Measurements from ENCODE around the gene SNED1. TPM values are rescaled to one million over a fixed set of nuclear protein-coding genes. Genes with fewer than 3 reads are reported as not detected.

The SNED1 gene
- total and polyA plus RNA-seq, 3 experiments from 2014 or later, result 0.90 to 3.5 (median 1.8) TPM

GRCh38 chr2:241135737-241136136 lies 137.3 kb downstream of the SNED1 start:
- Mint-ChIP-seq H3K9me3 (no peaks in the 10 kb centered on the region), H3K27ac (peak overlapping the region in 2 of 8 donors; percentile 27 to 63), H3K36me3 (peaks cover 6 to 84% (median 18%) of the 10 kb centered on the region in 3 donors), H3K4me3 (no peak overlapping the region), H3K27me3 (no peaks in the 10 kb centered on the region), H3K4me1 (no peaks in the 10 kb centered on the region)
- POLR2A ChIA-PET, result interaction anchor here (1.0 to 1.1 kb wide), 2 partner anchors 15 to 25 kb away, joined by 3 read pairs; no protein-coding TSS in a partner anchor
- H3K4me1 ChIP-seq (ENCODE audit: insufficient read depth, low read length), result no peaks in the 10 kb centered on the region
- CTCF ChIA-PET, result interaction anchor here (1.1 to 2.3 kb wide), 2 partner anchors 10 to 14 kb away, joined by 3 to 10 read pairs; partner anchors contain the start of genes PASK and PPP1R7
- H3K9me3 ChIP-seq (ENCODE audit: low read length), result no peaks in the 10 kb centered on the region
- no peaks in the 10 kb centered on the region for H3K27me3 ChIP-seq (ENCODE audit: insufficient read depth, low read length, poor library complexity, severe bottlenecking)
- peaks cover 9% of the 10 kb centered on the region for H3K36me3 ChIP-seq (ENCODE audit: insufficient read depth, low read length)
- no peak for DNase-seq
- no peak overlapping the region for H3K4me3 ChIP-seq (ENCODE audit: low read length)
- H3K27ac ChIP-seq (ENCODE audit: low read depth, low read length), result no peak overlapping the region

GRCh38 chr2:241136191-241136590 lies 137.8 kb downstream of the SNED1 start:
- DNase-seq, result no peak
- H3K4me3 Mint-ChIP-seq, result no peak overlapping the region
- peak overlapping the region in 1 of 8 donors; percentile 71 for H3K27ac Mint-ChIP-seq
- ChIA-PET POLR2A (interaction anchor here (1.0 to 1.1 kb wide), 2 partner anchors 15 to 26 kb away, joined by 3 read pairs; no protein-coding TSS in a partner anchor), CTCF (interaction anchor here (1.1 to 2.3 kb wide), 2 partner anchors 9 to 14 kb away, joined by 3 to 10 read pairs; partner anchors contain the start of genes PASK and PPP1R7)
- Histone ChIP-seq H3K9me3 (ENCODE audit: low read length) (no peaks in the 10 kb centered on the region), H3K36me3 (ENCODE audit: insufficient read depth, low read length) (peaks cover 9% of the 10 kb centered on the region), H3K27ac (ENCODE audit: low read depth, low read length) (no peak overlapping the region), H3K4me1 (ENCODE audit: insufficient read depth, low read length) (no peaks in the 10 kb centered on the region), H3K27me3 (ENCODE audit: insufficient read depth, low read length, poor library complexity, severe bottlenecking) (no peaks in the 10 kb centered on the region), H3K4me3 (ENCODE audit: low read length) (no peak overlapping the region)
- H3K9me3 Mint-ChIP-seq, result no peaks in the 10 kb centered on the region
- H3K36me3 Mint-ChIP-seq, result peaks cover 7 to 86% (median 18%) of the 10 kb centered on the region in 3 donors
- H3K27me3 Mint-ChIP-seq, result no peaks in the 10 kb centered on the region
- H3K4me1 Mint-ChIP-seq, result no peaks in the 10 kb centered on the region

DNA sequence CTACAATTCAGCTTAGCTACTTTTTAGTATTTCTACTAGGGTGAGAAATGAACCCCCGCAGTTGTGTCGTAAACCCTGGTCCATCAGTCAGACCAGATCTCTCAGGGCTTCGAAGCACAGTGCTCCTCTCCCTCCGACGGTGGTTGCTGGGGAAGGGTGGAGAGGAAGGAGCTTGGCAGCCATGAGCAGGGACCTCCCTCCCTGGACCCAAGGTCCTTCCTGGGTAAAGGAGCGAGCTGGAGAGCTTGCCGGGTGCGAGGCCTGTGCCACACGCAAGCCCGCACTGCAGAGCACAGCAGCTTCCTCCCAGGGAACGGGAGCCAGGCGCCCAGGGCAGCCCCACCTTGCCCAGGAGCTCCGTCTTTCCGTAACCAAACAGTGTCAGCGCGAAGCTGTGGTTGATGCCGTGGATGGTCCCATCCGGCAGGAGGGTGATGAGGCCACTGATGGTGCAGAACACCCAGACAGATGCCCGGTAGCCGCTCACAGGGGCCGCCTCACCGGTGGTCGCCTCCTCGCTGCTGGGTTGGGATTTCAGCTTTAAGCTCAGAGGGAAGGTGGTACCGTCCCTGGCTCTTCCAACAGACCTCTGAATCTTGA lies 138.3 kb downstream of the SNED1 start:
- DNase-seq, result no peak
- Histone ChIP-seq H3K27ac (ENCODE audit: low read depth, low read length) (no peak overlapping the region), H3K4me3 (ENCODE audit: low read length) (no peak overlapping the region), H3K9me3 (ENCODE audit: low read length) (no peaks in the 10 kb centered on the region), H3K36me3 (ENCODE audit: insufficient read depth, low read length) (peaks cover 9% of the 10 kb centered on the region), H3K4me1 (ENCODE audit: insufficient read depth, low read length) (no peaks in the 10 kb centered on the region), H3K27me3 (ENCODE audit: insufficient read depth, low read length, poor library complexity, severe bottlenecking) (no peaks in the 10 kb centered on the region)
- no peaks in the 10 kb centered on the region for H3K27me3 Mint-ChIP-seq
- H3K36me3 Mint-ChIP-seq, result peaks cover 7 to 90% (median 18%) of the 10 kb centered on the region in 3 donors
- ChIA-PET CTCF (interaction anchor here (1.1 to 2.3 kb wide), 3 partner anchors 9 to 41 kb away, joined by 3 to 10 read pairs (median 3); partner anchors contain the start of genes PASK and PPP1R7), POLR2A (interaction anchor here (1.1 kb wide), 1 partner anchor 26 kb away, joined by 3 read pairs; no protein-coding TSS in a partner anchor)
- no peak overlapping the region for H3K4me3 Mint-ChIP-seq
- H3K4me1 Mint-ChIP-seq, result no peaks in the 10 kb centered on the region
- peak overlapping the region in 1 of 8 donors; percentile 50 for H3K27ac Mint-ChIP-seq
- no peaks in the 10 kb centered on the region for H3K9me3 Mint-ChIP-seq

DNA sequence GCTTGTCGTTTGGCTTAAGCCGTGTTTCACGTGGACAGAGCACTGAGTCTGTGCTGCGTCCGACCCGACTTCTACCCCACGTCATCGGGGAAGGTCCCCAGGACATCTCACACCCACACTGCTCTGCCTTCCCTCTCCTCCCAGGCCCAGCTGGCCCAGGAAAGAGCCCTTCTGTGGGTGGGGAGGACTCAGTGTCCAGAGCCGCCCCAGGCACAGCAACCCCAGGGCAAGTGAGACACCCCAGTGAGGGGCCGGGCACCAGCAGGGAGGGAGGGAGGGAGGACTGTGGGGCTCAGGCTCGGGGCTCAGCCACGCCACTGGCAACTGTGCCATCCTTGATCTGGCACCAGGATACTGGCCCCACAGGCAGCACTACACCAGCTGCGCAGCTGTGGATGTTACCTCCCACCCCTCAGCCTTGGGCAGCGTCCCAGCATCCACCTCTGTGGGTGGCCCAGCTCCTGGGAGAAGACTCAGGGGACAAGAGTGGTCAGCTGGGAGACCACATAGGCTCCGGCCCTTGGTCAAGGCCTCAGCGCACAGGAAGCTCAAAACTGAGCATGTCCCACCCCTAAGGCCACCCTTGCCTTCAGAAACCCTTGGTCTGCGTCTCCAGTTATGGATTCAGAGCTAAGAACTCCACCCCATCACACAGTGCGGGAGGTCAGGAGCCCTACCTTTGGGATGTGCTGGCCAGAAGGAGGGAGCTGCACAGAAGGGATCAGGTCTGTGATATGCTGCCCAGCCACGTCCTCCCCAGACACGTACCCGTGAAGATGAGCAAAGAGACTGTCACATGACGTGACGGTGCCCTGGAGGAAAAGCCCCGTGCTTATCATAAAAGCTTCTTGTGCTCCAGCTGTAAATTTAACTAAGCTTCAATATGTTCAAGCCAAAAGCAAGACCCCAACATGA lies 139.1 kb downstream of the SNED1 start:
- DNase-seq, result no peak
- peak overlapping the region in 1 of 8 donors; percentile 50 for H3K27ac Mint-ChIP-seq
- H3K4me1 Mint-ChIP-seq, result peaks cover 0 to 1% (median 0%) of the 10 kb centered on the region in 3 donors
- Histone ChIP-seq H3K4me1 (ENCODE audit: insufficient read depth, low read length) (no peaks in the 10 kb centered on the region), H3K4me3 (ENCODE audit: low read length) (no peak overlapping the region), H3K27ac (ENCODE audit: low read depth, low read length) (no peak overlapping the region), H3K9me3 (ENCODE audit: low read length) (no peaks in the 10 kb centered on the region), H3K27me3 (ENCODE audit: insufficient read depth, low read length, poor library complexity, severe bottlenecking) (no peaks in the 10 kb centered on the region), H3K36me3 (ENCODE audit: insufficient read depth, low read length) (peaks cover 9% of the 10 kb centered on the region)
- H3K4me3 Mint-ChIP-seq, result no peak overlapping the region
- no peaks in the 10 kb centered on the region for H3K9me3 Mint-ChIP-seq
- CTCF ChIA-PET, result interaction anchor here (1.2 to 2.3 kb wide), 3 partner anchors 13 to 42 kb away, joined by 3 to 10 read pairs (median 4); partner anchors contain the start of genes PASK and PPP1R7
- H3K27me3 Mint-ChIP-seq, result no peaks in the 10 kb centered on the region
- POLR2A ChIA-PET, result no interaction called here
- peaks cover 12 to 94% (median 20%) of the 10 kb centered on the region in 3 donors for H3K36me3 Mint-ChIP-seq

GRCh38 chr2:241138471-241138870 lies 140.1 kb downstream of the SNED1 start:
- POLR2A ChIA-PET, result no interaction called here

DNA sequence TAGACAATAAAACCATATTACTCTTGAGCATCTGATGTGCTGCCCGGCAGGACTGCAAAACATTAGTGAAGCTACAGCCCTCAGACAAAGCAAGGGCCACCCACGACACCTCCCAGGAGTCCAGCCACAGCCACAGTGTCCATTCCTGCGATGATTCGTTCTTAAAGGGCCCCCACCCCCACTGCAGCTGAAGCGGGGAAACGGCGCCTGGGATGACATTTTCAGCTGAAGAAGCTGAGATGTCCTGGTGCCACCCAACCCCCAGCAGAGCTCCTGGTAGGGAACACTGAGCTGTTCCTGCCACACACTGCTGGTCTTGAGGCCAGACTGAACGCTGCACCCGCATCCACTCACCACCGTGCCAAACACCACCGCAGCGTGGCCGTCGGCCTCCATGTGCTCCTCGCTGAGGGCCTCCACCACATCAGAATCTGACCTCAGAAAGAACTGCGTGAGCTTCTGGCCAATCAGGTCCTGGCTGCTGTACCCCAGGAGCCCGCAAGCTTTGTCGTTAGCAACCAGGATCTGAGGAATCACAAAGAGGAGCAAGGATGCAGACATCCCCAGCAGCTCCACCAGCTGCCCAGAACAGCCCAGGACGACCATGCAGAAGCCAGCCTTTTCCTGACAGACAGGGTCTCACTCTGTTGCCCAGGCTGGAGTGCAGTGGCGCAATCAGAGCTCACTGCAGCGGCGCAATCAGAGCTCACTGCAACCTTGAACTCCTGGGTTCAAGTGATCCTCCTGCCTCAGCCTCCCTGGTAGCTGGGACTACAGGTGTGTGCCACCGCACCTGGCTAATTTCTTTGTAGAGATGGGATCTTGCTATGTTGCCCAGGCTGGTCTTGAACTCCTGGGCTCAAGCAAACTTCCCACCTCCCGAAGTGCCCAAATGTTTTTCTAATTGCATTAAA lies 141.4 kb downstream of the SNED1 start:
- Histone ChIP-seq H3K9me3 (ENCODE audit: low read length) (no peaks in the 10 kb centered on the region), H3K4me3 (ENCODE audit: low read length) (no peak overlapping the region), H3K36me3 (ENCODE audit: insufficient read depth, low read length) (peaks cover 9% of the 10 kb centered on the region), H3K27ac (ENCODE audit: low read depth, low read length) (no peak overlapping the region), H3K27me3 (ENCODE audit: insufficient read depth, low read length, poor library complexity, severe bottlenecking) (no peaks in the 10 kb centered on the region), H3K4me1 (ENCODE audit: insufficient read depth, low read length) (no peaks in the 10 kb centered on the region)
- Mint-ChIP-seq H3K27me3 (no peaks in the 10 kb centered on the region), H3K9me3 (no peaks in the 10 kb centered on the region), H3K27ac (peak overlapping the region in 1 of 8 donors; percentile 55), H3K4me3 (no peak overlapping the region), H3K4me1 (peaks cover 0 to 8% (median 1%) of the 10 kb centered on the region in 3 donors), H3K36me3 (peaks cover 12 to 92% (median 19%) of the 10 kb centered on the region in 3 donors)
- ChIA-PET POLR2A (no interaction called here), CTCF (interaction anchor here (2.2 kb wide), 1 partner anchor 10 kb away, joined by 8 read pairs; the partner anchor contains the start of genes PASK and PPP1R7)
- DNase-seq, result no peak

More at GRCh38 chr2:241138471-241138870, 140.1 kb downstream of the SNED1 start:
- H3K27ac Mint-ChIP-seq, result peak overlapping the region in 2 of 8 donors; percentile 26 to 31
- peaks cover 0 to 1% (median under 1%) of the 10 kb centered on the region in 3 donors for H3K4me1 Mint-ChIP-seq
- no peak overlapping the region for H3K4me3 Mint-ChIP-seq
- H3K36me3 Mint-ChIP-seq, result peaks cover 12 to 92% (median 15%) of the 10 kb centered on the region in 3 donors
- Histone ChIP-seq H3K27ac (ENCODE audit: low read depth, low read length) (no peak overlapping the region), H3K4me3 (ENCODE audit: low read length) (no peak overlapping the region), H3K27me3 (ENCODE audit: insufficient read depth, low read length, poor library complexity, severe bottlenecking) (no peaks in the 10 kb centered on the region), H3K36me3 (ENCODE audit: insufficient read depth, low read length) (peaks cover 9% of the 10 kb centered on the region), H3K4me1 (ENCODE audit: insufficient read depth, low read length) (no peaks in the 10 kb centered on the region), H3K9me3 (ENCODE audit: low read length) (no peaks in the 10 kb centered on the region)
- H3K9me3 Mint-ChIP-seq, result no peaks in the 10 kb centered on the region
- CTCF ChIA-PET, result interaction anchor here (1.5 kb wide), 1 partner anchor 14 kb away, joined by 4 read pairs; no protein-coding TSS in a partner anchor
- no peak for DNase-seq
- H3K27me3 Mint-ChIP-seq, result no peaks in the 10 kb centered on the region

GRCh38 chr2:241140445-241140840 lies 142.0 kb downstream of the SNED1 start:
- POLR2A ChIA-PET, result no interaction called here
- no peak overlapping the region for H3K27ac ChIP-seq (ENCODE audit: low read depth, low read length)
- CTCF ChIA-PET, result interaction anchor here (2.2 kb wide), 1 partner anchor 9 kb away, joined by 8 read pairs; the partner anchor contains the start of genes PASK and PPP1R7
- H3K36me3 ChIP-seq (ENCODE audit: insufficient read depth, low read length), result peaks cover 9% of the 10 kb centered on the region
- H3K4me3 Mint-ChIP-seq, result no peak overlapping the region
- no peaks in the 10 kb centered on the region for H3K4me1 ChIP-seq (ENCODE audit: insufficient read depth, low read length)
- no peaks in the 10 kb centered on the region for H3K9me3 ChIP-seq (ENCODE audit: low read length)
- H3K4me1 Mint-ChIP-seq, result peaks cover 0 to 8% (median 1%) of the 10 kb centered on the region in 3 donors
- peaks cover 12 to 89% (median 19%) of the 10 kb centered on the region in 3 donors for H3K36me3 Mint-ChIP-seq
- H3K4me3 ChIP-seq (ENCODE audit: low read length), result no peak overlapping the region
- no peaks in the 10 kb centered on the region for H3K27me3 ChIP-seq (ENCODE audit: insufficient read depth, low read length, poor library complexity, severe bottlenecking)
- H3K27me3 Mint-ChIP-seq, result no peaks in the 10 kb centered on the region
- no peak for DNase-seq
- H3K9me3 Mint-ChIP-seq, result no peaks in the 10 kb centered on the region
- no peak overlapping the region for H3K27ac Mint-ChIP-seq
